Measurements from ENCODE around the gene PRDM13. TPM values are rescaled to one million over a fixed set of nuclear protein-coding genes. Genes with fewer than 3 reads are reported as not detected.
"Not testable (repeated sequence)": the region's sequence is repeated elsewhere in the genome, so short reads cannot be mapped to it uniquely, and the experiment has no call there.

The PRDM13 gene
- polyA plus RNA-seq, 1 donor (not counting 4 experiments of a cell fraction or from before 2014, with no cell fraction given): not detected

DNA sequence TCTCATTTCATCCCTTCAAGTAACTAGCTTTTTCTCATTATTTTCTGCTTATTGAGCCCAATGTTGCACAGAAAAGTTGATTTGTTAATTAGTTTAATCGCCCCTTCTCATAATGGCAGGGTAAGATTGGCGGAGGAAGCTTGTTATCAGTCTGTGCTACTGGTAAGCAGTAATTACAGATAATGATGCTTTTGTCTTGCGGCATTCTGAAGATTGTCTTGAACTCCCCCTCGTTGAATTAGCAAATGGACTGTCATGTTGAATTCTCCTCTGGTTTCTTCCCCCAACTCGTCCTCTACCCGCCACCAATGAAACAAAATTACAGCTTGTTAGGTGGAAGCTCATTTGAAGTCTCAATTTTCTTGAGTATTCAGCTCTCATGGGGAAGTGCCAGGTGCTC lies 39.4 kb downstream of the PRDM13 start:
- no peak overlapping the region for H3K4me3 ChIP-seq (ENCODE audit: control insufficient read depth in 2 of 3, extremely low read depth in 1 of 3, insufficient read depth in 2 of 3, low read depth in 1 of 3, low read length in 3 of 3)
- H3K9ac ChIP-seq (ENCODE audit: control insufficient read depth, extremely low read depth, insufficient read depth, low read length): no peak overlapping the region
- DNase-seq (ENCODE audit: low read depth, low spot score): no peak
- no peaks in the 10 kb centered on the region for H3K79me2 ChIP-seq (ENCODE audit: control insufficient read depth, insufficient read depth, low read length)
- no peaks in the 10 kb centered on the region for H4K20me1 ChIP-seq (ENCODE audit: control insufficient read depth, extremely low read depth, insufficient read depth, low read length)
- no peaks in the 10 kb centered on the region for H3K9me3 ChIP-seq (ENCODE audit: control insufficient read depth, low read depth, low read length)
- no peaks in the 10 kb centered on the region for H3K9me1 ChIP-seq (ENCODE audit: control insufficient read depth, extremely low read depth, insufficient read depth, low read length)
- no peak overlapping the region for H3K27ac ChIP-seq (ENCODE audit: control insufficient read depth, insufficient read depth, low read length)
- no peak for TF ChIP-seq EZH2 (IDR thresholded peaks at IDR 0.05; ENCODE audit: low read length)
- TF ChIP-seq, protein P1, sequence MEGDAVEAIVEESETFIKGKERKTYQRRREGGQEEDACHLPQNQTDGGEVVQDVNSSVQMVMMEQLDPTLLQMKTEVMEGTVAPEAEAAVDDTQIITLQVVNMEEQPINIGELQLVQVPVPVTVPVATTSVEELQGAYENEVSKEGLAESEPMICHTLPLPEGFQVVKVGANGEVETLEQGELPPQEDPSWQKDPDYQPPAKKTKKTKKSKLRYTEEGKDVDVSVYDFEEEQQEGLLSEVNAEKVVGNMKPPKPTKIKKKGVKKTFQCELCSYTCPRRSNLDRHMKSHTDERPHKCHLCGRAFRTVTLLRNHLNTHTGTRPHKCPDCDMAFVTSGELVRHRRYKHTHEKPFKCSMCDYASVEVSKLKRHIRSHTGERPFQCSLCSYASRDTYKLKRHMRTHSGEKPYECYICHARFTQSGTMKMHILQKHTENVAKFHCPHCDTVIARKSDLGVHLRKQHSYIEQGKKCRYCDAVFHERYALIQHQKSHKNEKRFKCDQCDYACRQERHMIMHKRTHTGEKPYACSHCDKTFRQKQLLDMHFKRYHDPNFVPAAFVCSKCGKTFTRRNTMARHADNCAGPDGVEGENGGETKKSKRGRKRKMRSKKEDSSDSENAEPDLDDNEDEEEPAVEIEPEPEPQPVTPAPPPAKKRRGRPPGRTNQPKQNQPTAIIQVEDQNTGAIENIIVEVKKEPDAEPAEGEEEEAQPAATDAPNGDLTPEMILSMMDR (optimal IDR thresholded peaks at IDR 0.05 in 1 of 3, IDR thresholded peaks at IDR 0.05 in 1 of 3, conservative IDR thresholded peaks at IDR 0.05 in 1 of 3; ENCODE audit: extremely low read depth in 1 of 3, insufficient read depth in 2 of 3, low read length in 3 of 3): no peak
- H3K27me3 ChIP-seq (ENCODE audit: control insufficient read depth, extremely low read depth, insufficient read depth, low read length): peaks cover 5% of the 10 kb centered on the region
- H3K4me1 ChIP-seq (ENCODE audit: control insufficient read depth, extremely low read depth, insufficient read depth, low read length): no peaks in the 10 kb centered on the region
- no peaks in the 10 kb centered on the region for H3K36me3 ChIP-seq (ENCODE audit: control insufficient read depth in 2 of 2, extremely low read depth in 1 of 2, insufficient read depth in 2 of 2, low read length in 2 of 2)
- H2AFZ ChIP-seq (ENCODE audit: control insufficient read depth, low read length): no peak overlapping the region
- no peak overlapping the region for H3K4me2 ChIP-seq (ENCODE audit: control insufficient read depth, extremely low read depth, insufficient read depth, low read depth, low read length)
- dilution Hi-C loops (cut with MboI; ENCODE audit: extremely low pct_ligation_motif_present, low sequenced_read_pairs): no loop called here
- no peak for FAIRE-seq

DNA sequence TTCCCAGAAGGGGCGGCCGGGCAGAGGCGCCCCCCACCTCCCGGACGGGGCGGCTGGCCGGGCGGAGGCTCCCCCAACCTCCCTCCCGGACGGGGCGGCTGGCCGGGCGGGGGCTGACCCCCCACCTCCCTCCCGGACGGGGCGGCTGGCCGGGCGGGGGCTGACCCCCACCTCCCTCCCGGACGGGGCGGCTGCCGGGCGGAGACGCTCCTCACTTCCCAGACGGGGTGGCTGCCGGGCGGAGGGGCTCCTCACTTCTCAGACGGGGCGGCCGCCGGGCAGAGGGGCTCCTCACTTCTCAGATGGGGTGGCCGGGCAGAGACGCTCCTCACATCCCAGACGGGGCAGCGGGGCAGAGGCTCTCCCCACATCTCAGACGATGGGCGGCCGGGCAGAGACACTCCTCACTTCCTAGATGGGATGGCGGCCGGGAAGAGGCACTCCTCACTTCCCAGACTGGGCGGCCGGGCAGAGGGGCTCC lies 43.5 kb downstream of the PRDM13 start:
- FAIRE-seq; H3K27me3 ChIP-seq (ENCODE audit: control insufficient read depth, extremely low read depth, insufficient read depth, low read length); H3K4me3 ChIP-seq (ENCODE audit: control insufficient read depth in 2 of 3, extremely low read depth in 1 of 3, insufficient read depth in 2 of 3, low read depth in 1 of 3, low read length in 3 of 3); H3K9me1 ChIP-seq (ENCODE audit: control insufficient read depth, extremely low read depth, insufficient read depth, low read length); dilution Hi-C loops (cut with MboI; ENCODE audit: extremely low pct_ligation_motif_present, low sequenced_read_pairs); H3K36me3 ChIP-seq (ENCODE audit: control insufficient read depth in 2 of 2, extremely low read depth in 1 of 2, insufficient read depth in 2 of 2, low read length in 2 of 2); H3K27ac ChIP-seq (ENCODE audit: control insufficient read depth, insufficient read depth, low read length); H3K4me1 ChIP-seq (ENCODE audit: control insufficient read depth, extremely low read depth, insufficient read depth, low read length); H2AFZ ChIP-seq (ENCODE audit: control insufficient read depth, low read length); H3K79me2 ChIP-seq (ENCODE audit: control insufficient read depth, insufficient read depth, low read length); H3K4me2 ChIP-seq (ENCODE audit: control insufficient read depth, extremely low read depth, insufficient read depth, low read depth, low read length); H3K9me3 ChIP-seq (ENCODE audit: control insufficient read depth, low read depth, low read length); H3K9ac ChIP-seq (ENCODE audit: control insufficient read depth, extremely low read depth, insufficient read depth, low read length); DNase-seq (ENCODE audit: low read depth, low spot score); H4K20me1 ChIP-seq (ENCODE audit: control insufficient read depth, extremely low read depth, insufficient read depth, low read length): not testable (repeated sequence)

DNA sequence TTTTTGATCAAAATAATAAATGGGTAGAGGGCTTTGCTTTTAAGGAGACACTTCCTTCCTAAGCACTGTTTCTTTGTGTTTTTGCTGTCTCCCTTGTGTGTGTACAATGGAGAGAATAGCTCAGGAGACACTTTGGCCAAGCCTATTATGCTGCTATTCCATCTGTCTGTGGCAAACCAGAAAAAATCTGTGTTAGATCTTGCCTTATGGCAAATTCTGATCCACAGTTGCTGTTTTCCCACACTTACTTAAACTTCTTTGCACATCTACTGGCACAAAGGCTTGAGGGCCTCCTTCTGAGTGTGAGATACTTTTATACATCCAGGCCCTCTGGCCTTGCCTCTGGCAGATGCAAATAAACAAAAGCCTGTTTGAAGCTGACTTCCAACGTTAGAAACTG lies 53.6 kb downstream of the PRDM13 start:
- H3K4me1 ChIP-seq (ENCODE audit: control insufficient read depth, extremely low read depth, insufficient read depth, low read length): no peaks in the 10 kb centered on the region
- H3K27me3 ChIP-seq (ENCODE audit: control insufficient read depth, extremely low read depth, insufficient read depth, low read length): no peaks in the 10 kb centered on the region
- no peaks in the 10 kb centered on the region for H3K79me2 ChIP-seq (ENCODE audit: control insufficient read depth, insufficient read depth, low read length)
- H3K36me3 ChIP-seq (ENCODE audit: control insufficient read depth in 2 of 2, extremely low read depth in 1 of 2, insufficient read depth in 2 of 2, low read length in 2 of 2): no peaks in the 10 kb centered on the region
- H3K27ac ChIP-seq (ENCODE audit: control insufficient read depth, insufficient read depth, low read length): no peak overlapping the region
- no peak overlapping the region for H2AFZ ChIP-seq (ENCODE audit: control insufficient read depth, low read length)
- no peak overlapping the region for H3K9ac ChIP-seq (ENCODE audit: control insufficient read depth, extremely low read depth, insufficient read depth, low read length)
- DNase-seq (ENCODE audit: low read depth, low spot score) (no peak), FAIRE-seq (no peak)
- H3K9me1 ChIP-seq (ENCODE audit: control insufficient read depth, extremely low read depth, insufficient read depth, low read length): no peaks in the 10 kb centered on the region
- no peaks in the 10 kb centered on the region for H3K9me3 ChIP-seq (ENCODE audit: control insufficient read depth, low read depth, low read length)
- H3K4me3 ChIP-seq (ENCODE audit: control insufficient read depth in 2 of 3, extremely low read depth in 1 of 3, insufficient read depth in 2 of 3, low read depth in 1 of 3, low read length in 3 of 3): no peak overlapping the region
- dilution Hi-C loops (cut with MboI; ENCODE audit: extremely low pct_ligation_motif_present, low sequenced_read_pairs): no loop called here
- H3K4me2 ChIP-seq (ENCODE audit: control insufficient read depth, extremely low read depth, insufficient read depth, low read depth, low read length): no peak overlapping the region
- TF ChIP-seq, protein P1 (optimal IDR thresholded peaks at IDR 0.05 in 1 of 3, IDR thresholded peaks at IDR 0.05 in 1 of 3, conservative IDR thresholded peaks at IDR 0.05 in 1 of 3; ENCODE audit: extremely low read depth in 1 of 3, insufficient read depth in 2 of 3, low read length in 3 of 3): no peak
- no peak for TF ChIP-seq EZH2 (IDR thresholded peaks at IDR 0.05; ENCODE audit: low read length)
- no peaks in the 10 kb centered on the region for H4K20me1 ChIP-seq (ENCODE audit: control insufficient read depth, extremely low read depth, insufficient read depth, low read length)
